T-helper 2 cell treated with Interferon-gamma antibody and Interleukin-4, amounts not matched to agents 5 μg/mL and 100 μg/mL, for 36 hours (primary cell): Measurements from ENCODE around the gene GRIPAP1.

Source experiments
- DNase-seq: peaks from one replicate; pipeline ENCODE4 v3.0.0; 2021; ENCODE audit warnings: low spot score
- H3K27ac Mint-ChIP-seq: one replicate; pipeline ENCODE4 v1.8.0; 2021; ENCODE audit warnings: mild to moderate bottlenecking, mixed read lengths
- H3K27me3 Mint-ChIP-seq: one replicate; pipeline ENCODE4 v1.8.0; 2021; ENCODE audit warnings: low read depth, mixed read lengths
- H3K36me3 Mint-ChIP-seq: one replicate; pipeline ENCODE4 v1.8.0; 2021; ENCODE audit warnings: low read depth, mixed read lengths
- H3K4me1 Mint-ChIP-seq: one replicate; pipeline ENCODE4 v1.8.0; 2021; ENCODE audit warnings: low read depth, mixed read lengths
- H3K4me3 Mint-ChIP-seq: one replicate; pipeline ENCODE4 v1.8.0; 2022; ENCODE audit warnings: mild to moderate bottlenecking, moderate library complexity, mixed read lengths
- H3K9me3 Mint-ChIP-seq: one replicate; pipeline ENCODE4 v1.8.0; 2021; ENCODE audit warnings: mixed read lengths

Gene GRIPAP1

GRCh38 chrX:49002091-49002935 lies at the start of gene GRIPAP1:
Gene GRIPAP1 (minus strand): TSS chrX:49002264. CDS start chrX:49002229, 35 bp downstream.
- DNase-seq, result peak; percentile 65
- Mint-ChIP-seq H3K36me3 (peaks cover 28% of the 10 kb centered on the region), H3K9me3 (no peaks in the 10 kb centered on the region)

GRCh38 chrX:49043987-49044281 lies 41.9 kb upstream of the GRIPAP1 start:
- Mint-ChIP-seq H3K27me3 (no peaks in the 10 kb centered on the region), H3K9me3 (no peaks in the 10 kb centered on the region), H3K36me3 (peaks cover 6% of the 10 kb centered on the region), H3K4me3 (peak overlapping the region; percentile 94), H3K4me1 (peaks cover 25% of the 10 kb centered on the region), H3K27ac (peak overlapping the region; percentile 90)
- no peak for DNase-seq

More at GRCh38 chrX:49002091-49002935, at the start of gene GRIPAP1:
- Mint-ChIP-seq H3K4me3 (peak within 1 kb of the TSS; percentile 100), H3K27ac (peak within 1 kb of the TSS; percentile 96), H3K4me1 (peaks cover 22% of the 10 kb centered on the region), H3K27me3 (no peaks in the 10 kb centered on the region)

GRCh38 chrX:49043220-49043986 lies 41.3 kb upstream of the GRIPAP1 start, which contains the start of gene TFE3:
Gene TFE3 (minus strand): TSS chrX:49043357. CDS start chrX:49043226, 131 bp downstream.
- Mint-ChIP-seq H3K36me3 (peaks cover 12% of the 10 kb centered on the region), H3K4me1 (peaks cover 28% of the 10 kb centered on the region), H3K27ac (peak within 1 kb of the TSS; percentile 95), H3K27me3 (no peaks in the 10 kb centered on the region), H3K4me3 (peak within 1 kb of the TSS; percentile 94), H3K9me3 (no peaks in the 10 kb centered on the region)
- DNase-seq, result peak; percentile 95

- Mint-ChIP-seq H3K4me1 (peaks cover 28% of the 10 kb centered on the region), H3K9me3 (no peaks in the 10 kb centered on the region), H3K4me3 (peak overlapping the region; percentile 94), H3K36me3 (peaks cover 16% of the 10 kb centered on the region), H3K27me3 (no peaks in the 10 kb centered on the region), H3K27ac (peak overlapping the region; percentile 95)
- no peak for DNase-seq
These were observed 40.6 kb upstream of the GRIPAP1 start for GRCh38 chrX:49042581-49043219.

GRCh38 chrX:49041744-49042580 lies 39.9 kb upstream of the GRIPAP1 start:
- Mint-ChIP-seq H3K9me3 (no peaks in the 10 kb centered on the region), H3K27ac (peak overlapping the region; percentile 95), H3K36me3 (peaks cover 17% of the 10 kb centered on the region), H3K4me1 (peaks cover 28% of the 10 kb centered on the region), H3K4me3 (peak overlapping the region; percentile 94), H3K27me3 (no peaks in the 10 kb centered on the region)
- DNase-seq, result no peak

- Mint-ChIP-seq H3K4me3 (peak overlapping the region; percentile 69), H3K27ac (peak overlapping the region; percentile 83), H3K4me1 (peaks cover 28% of the 10 kb centered on the region), H3K36me3 (peaks cover 19% of the 10 kb centered on the region), H3K27me3 (no peaks in the 10 kb centered on the region), H3K9me3 (no peaks in the 10 kb centered on the region)
- DNase-seq, result no peak
These were observed 38.4 kb upstream of the GRIPAP1 start for GRCh38 chrX:49040376-49040955.

- Mint-ChIP-seq H3K4me1 (peaks cover 28% of the 10 kb centered on the region), H3K27me3 (no peaks in the 10 kb centered on the region), H3K4me3 (peak overlapping the region; percentile 69), H3K36me3 (peaks cover 20% of the 10 kb centered on the region), H3K9me3 (no peaks in the 10 kb centered on the region), H3K27ac (peak overlapping the region; percentile 83)
- peak; percentile 45 for DNase-seq
These were observed 37.7 kb upstream of the GRIPAP1 start for GRCh38 chrX:49039598-49040375.

GRCh38 chrX:49037883-49038475 lies 35.9 kb upstream of the GRIPAP1 start:
- Mint-ChIP-seq H3K4me1 (peaks cover 19% of the 10 kb centered on the region), H3K27me3 (no peaks in the 10 kb centered on the region), H3K4me3 (no peak overlapping the region), H3K27ac (peak overlapping the region; percentile 31), H3K9me3 (no peaks in the 10 kb centered on the region), H3K36me3 (peaks cover 33% of the 10 kb centered on the region)
- DNase-seq, result no peak

GRCh38 chrX:49030283-49030682 lies 28.2 kb upstream of the GRIPAP1 start:
- Mint-ChIP-seq H3K27ac (no peak overlapping the region), H3K4me3 (no peak overlapping the region), H3K9me3 (no peaks in the 10 kb centered on the region), H3K27me3 (no peaks in the 10 kb centered on the region), H3K36me3 (peaks cover 24% of the 10 kb centered on the region), H3K4me1 (no peaks in the 10 kb centered on the region)
- DNase-seq, result no peak

- H3K4me1 Mint-ChIP-seq, result no peaks in the 10 kb centered on the region
- no peaks in the 10 kb centered on the region for H3K27me3 Mint-ChIP-seq
- no peaks in the 10 kb centered on the region for H3K9me3 Mint-ChIP-seq
- DNase-seq, result no peak
- H3K27ac Mint-ChIP-seq, result no peak overlapping the region
- peaks cover 23% of the 10 kb centered on the region for H3K36me3 Mint-ChIP-seq
- no peak overlapping the region for H3K4me3 Mint-ChIP-seq
These were observed 27.8 kb upstream of the GRIPAP1 start for GRCh38 chrX:49029876-49030275.

GRCh38 chrX:49019599-49020249 lies 17.7 kb upstream of the GRIPAP1 start:
- H3K27ac Mint-ChIP-seq, result no peak overlapping the region
- no peak for DNase-seq
- peaks cover 5% of the 10 kb centered on the region for H3K36me3 Mint-ChIP-seq
- no peak overlapping the region for H3K4me3 Mint-ChIP-seq
- H3K27me3 Mint-ChIP-seq, result no peaks in the 10 kb centered on the region
- H3K9me3 Mint-ChIP-seq, result no peaks in the 10 kb centered on the region
- H3K4me1 Mint-ChIP-seq, result no peaks in the 10 kb centered on the region

- Mint-ChIP-seq H3K9me3 (no peaks in the 10 kb centered on the region), H3K27ac (no peak overlapping the region), H3K36me3 (no peaks in the 10 kb centered on the region), H3K4me1 (no peaks in the 10 kb centered on the region), H3K27me3 (no peaks in the 10 kb centered on the region), H3K4me3 (no peak overlapping the region)
- DNase-seq, result no peak
These were observed 17.0 kb upstream of the GRIPAP1 start for GRCh38 chrX:49019050-49019449.
